Left forelimb (tissue), 1 donor: ENCODE measurements around the gene MYOM1.
"Not testable (repeated sequence)": the region's sequence is repeated elsewhere in the genome, so short reads cannot be mapped to it uniquely, and the experiment has no call there.

Experiments
- DNase-seq: peaks from one replicate; pipeline ENCODE4 v3.0.0-alpha.2; 2018; ENCODE audit warnings: low spot score

The MYOM1 gene

DNA sequence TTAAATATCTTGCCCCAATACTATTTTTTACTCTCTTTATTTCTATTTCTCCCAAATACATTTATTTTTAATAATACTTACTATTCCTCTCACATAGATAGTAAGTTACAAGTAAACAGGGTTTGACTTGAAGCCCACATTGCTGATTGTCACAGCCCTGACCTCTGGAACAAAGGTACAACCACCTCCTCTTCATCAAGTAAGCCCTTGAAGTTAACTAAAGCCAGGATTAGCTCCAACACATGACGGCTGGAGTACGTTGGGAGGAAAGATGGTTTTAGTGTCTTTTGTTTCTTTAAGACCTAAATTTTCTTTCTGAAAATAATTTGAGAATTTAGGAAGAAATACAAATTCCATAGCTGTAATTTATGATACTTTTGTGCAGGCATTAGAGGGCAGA is 949 bp downstream of the MYOM1 start:
- DNase-seq, result no peak

GRCh38 chr18:3217948-3218647 is 1.7 kb downstream of the MYOM1 start:
- DNase-seq, result no peak

- DNase-seq, result no peak
Measured at GRCh38 chr18:3216987-3217386, 2.8 kb downstream of the MYOM1 start.

DNA sequence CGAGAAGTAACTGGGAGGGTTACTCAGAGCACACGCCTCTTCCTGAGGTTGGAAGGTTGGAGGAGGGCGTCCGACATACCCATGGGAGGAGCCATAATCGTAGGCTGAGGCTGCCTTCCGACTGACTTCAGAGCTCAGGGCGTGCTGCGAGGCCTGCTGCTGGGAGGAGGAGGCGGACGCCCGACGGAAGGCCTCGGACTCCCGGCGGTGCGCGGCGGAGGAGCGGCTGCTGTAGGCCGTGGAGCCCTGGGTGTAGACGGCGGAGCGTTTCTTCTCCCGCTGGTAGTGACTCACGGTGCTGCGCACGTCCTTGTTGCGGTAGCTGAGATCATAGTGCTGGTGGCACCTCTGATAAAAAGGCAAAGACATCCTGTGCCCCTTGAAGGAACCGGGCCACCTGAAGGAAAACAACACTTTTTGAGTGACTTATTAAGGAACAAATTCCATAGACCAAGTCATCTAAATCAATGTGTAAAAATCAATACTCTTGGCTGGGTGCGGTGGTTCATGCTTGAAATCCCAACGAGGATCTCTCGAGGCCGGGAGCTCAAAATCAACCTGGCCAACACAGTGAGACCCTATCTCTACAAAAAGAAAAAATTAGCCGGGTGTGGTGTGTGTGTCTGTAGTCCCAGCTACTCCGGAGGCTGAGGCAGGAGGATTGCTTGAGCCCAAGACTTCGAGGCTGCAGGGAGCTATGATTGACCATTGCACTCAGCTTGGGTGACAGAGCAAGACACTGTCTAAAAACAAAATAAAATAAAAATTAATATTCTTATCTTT is 4.7 kb downstream of the MYOM1 start:
- DNase-seq, result no peak

- DNase-seq, result no peak
Measured at GRCh38 chr18:3213300-3214059, 6.3 kb downstream of the MYOM1 start.

DNA sequence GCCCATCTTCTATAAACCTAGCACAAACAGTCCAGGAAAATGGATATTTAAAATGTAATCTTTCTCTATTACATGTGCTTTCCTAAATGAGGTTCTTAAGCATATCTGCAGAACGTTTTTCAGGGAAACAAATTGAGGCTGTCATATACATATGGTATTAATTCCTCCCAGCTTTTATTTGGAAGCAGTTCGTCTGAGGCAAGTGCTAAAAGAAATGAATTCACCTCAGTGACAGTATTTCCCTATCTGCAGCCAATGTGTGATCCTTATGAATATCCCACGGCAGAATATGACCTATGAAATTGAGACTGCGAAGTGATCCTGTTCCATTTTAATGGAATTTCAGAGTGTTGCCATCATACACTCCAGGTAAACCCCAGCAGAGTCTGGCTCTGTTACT is 7.1 kb downstream of the MYOM1 start:
- DNase-seq, result no peak

- DNase-seq, result no peak
Measured at GRCh38 chr18:3211236-3211992, 8.4 kb downstream of the MYOM1 start.

- no peak for DNase-seq
Measured at GRCh38 chr18:3209859-3210569, 9.8 kb downstream of the MYOM1 start.

GRCh38 chr18:3207565-3207964 is 12.2 kb downstream of the MYOM1 start:
- DNase-seq, result no peak

- DNase-seq, result no peak
Measured at GRCh38 chr18:3205239-3205638, 14.5 kb downstream of the MYOM1 start.

DNA sequence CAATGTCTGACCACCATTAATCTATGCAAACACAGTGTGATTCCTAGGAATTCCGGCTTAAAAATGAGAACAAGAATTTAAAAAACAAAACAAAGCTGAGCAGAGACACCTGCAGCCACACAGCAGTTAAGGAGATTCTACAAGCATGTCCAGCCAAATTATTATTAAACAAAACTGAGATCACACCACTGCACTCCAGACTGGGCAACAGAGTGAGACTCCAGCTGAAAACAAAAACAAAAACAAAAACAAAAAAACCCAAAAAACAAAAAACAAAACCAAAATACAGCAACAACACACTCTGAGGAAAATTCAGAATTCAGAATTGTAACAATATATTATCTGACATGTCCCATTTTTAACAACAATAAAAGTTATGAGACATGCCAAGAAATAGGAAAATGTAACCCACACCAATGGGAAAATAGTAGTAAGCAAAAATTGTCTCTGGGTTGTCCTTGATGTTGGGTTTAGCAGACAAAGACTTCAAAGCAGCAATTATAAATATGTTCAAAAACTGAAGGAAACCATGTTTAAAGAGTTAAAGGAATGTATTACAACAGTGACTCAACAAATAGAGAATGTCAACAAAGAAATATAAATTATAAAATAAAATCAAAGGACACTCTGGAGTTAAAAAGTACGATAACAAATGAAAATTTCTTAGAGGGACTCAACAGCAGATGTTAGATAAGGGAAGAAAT is 19.7 kb downstream of the MYOM1 start:
- DNase-seq, result no peak

DNA sequence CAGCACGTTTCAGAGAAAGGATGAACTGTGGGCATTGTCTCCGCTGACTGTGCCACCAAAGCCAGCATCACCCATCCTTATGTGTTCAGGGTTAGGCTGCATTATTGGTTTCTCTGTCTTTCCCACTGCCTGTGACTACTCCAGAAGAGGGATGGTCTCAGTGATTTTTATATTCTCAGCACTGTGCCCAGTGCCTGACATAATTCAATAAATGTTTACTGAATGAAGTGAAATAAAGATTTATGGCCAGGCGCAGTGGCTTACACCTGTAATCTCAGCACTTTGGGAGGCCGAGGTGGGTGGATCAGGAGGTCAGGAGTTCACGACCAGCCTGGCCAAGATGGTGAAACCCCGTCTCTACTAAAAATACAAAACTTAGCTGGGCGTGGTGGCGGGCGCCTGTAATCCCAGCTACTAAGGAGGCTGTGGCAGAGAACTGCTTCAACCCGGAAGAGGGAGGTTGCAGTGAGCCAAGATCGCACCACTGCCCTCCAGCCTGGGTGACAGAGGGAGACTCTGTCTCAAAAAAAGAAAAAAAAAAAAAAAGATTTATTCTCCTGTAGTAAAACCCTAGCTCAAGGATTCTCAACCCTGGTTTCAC is 21.4 kb downstream of the MYOM1 start:
- DNase-seq, result not testable (repeated sequence)

DNA sequence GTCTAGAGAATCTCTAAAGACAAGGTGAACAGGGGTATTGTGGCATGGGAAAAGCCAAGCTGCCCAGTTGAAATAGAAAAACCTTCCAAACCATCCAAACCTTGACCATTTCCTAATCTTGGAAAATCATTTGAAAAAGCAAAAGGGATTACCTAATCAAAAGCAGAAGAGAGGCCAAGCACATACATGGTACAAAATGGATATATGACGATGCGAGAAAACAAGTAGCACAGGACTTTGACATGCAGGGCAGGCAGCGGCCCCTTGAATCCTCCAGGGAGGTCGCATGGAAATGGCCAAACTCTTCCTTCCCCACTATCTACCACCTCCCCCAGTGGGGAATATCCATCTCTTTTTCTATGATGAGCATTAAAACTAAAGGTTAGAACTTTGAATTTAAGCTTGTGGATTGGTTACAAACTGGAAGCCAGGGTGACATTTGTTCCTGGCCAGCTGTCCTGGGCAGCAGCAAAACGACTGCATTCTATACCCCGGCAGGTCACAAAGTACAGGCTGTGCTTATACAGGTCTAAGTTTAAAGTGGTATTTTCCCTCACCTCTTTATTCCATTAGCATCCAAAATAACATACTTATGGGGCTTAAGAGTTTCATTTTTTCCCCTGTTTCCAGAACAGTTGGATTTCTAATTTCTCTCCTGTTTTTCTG is 24.7 kb downstream of the MYOM1 start:
- no peak for DNase-seq

DNA sequence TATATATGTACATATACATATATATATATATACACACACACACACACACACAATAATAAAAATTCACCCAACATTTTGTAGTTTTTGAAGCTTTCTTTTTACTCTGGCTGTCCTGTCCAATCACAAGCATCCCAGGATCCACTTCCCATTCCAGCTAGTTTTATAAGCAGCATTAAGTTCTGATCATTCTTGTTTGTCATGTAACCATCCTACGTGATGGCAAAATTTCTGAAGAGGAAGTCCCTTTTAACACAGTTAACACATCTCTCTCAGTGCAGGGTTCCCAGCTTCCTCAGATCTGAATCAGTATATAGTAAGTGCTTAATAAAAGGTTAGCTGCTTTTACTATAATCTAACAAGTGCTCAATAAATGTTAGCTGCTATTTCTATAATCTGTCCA is 26.4 kb downstream of the MYOM1 start:
- DNase-seq, result no peak

DNA sequence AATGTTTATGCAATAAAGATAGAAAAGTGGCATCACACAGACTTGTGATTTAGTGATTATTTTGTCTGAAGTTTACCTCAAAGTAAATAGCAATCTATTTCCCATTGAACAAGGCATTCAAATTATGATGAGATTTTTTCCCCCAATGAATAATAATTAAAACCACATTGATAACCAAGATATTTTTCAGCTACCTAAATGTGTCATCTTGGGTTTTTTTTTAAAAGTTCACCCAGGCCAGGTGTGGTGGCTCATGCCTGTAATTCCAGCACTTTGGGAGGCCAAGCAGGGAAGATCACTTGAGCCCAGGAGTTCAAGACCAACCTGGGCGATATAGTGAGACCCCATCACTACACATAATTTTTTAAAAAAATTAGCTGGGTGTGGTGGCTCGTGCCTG is 27.0 kb downstream of the MYOM1 start:
- DNase-seq, result no peak

- no peak for DNase-seq
Measured at GRCh38 chr18:3192286-3192685, 27.5 kb downstream of the MYOM1 start.

DNA sequence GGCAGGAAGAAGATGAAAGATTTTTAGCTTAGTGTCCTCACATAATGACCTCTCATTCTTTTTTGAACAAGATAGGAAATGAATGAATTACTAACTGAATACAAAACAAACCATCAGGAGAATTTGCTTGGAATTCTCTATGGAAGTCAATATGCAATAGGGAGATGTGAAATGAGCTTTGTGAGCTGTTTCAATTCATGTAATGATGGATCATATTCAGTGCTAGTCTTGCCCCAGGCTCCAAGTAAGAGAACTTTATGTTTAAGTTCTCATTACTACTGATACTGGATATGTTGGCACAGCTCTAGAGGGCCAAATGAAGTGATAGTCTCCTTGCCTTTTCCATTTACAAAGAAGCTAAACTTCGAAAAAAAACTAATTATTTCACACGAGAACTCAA is 29.2 kb downstream of the MYOM1 start:
- no peak for DNase-seq

- no peak for DNase-seq
Measured at GRCh38 chr18:3189884-3190283, 29.9 kb downstream of the MYOM1 start.

- no peak for DNase-seq
Measured at GRCh38 chr18:3186678-3187658, 32.8 kb downstream of the MYOM1 start.
